Upper lobe of left lung (tissue), 6 donors: ENCODE measurements around the gene XXYLT1. TPM values are rescaled to one million over a fixed set of nuclear protein-coding genes. Genes with fewer than 3 reads are reported as not detected.
A peak's percentile ranks its signal among the peaks of the same experiment; 100 is the strongest.

Source experiments
- ATAC-seq, 2 donors: fragments of 200-7000 bp; cut with Tn5 transposase; one replicate each; pipeline ENCODE4 v1.9.1; 2022; ENCODE audit warnings: mild to moderate bottlenecking in 2 of 2, moderate library complexity in 2 of 2; ENCODE audit not compliant: low FRiP score in 2 of 2
- DNase-seq, 2 donors: peaks; one replicate each; pipeline ENCODE4 v3.0.0-alpha.2; 2019 to 2020
- H3K27ac ChIP-seq, 4 donors: fragments of 200-600 bp; sonication (generic); one replicate each; pipeline ENCODE4 v1.5.1; 2016 to 2019
- H3K27me3 ChIP-seq, 4 donors: fragments of 200-600 bp; sonication (generic); one replicate each; pipeline ENCODE4 v1.5.1; 2017 to 2019
- H3K36me3 ChIP-seq, 4 donors: fragments of 200-600 bp; sonication (generic); one replicate each; pipeline ENCODE4 v1.5.1; 2016 to 2019
- H3K4me1 ChIP-seq, 4 donors: fragments of 200-600 bp; sonication (generic); one replicate each; pipeline ENCODE4 v1.5.1; 2018 to 2019
- H3K4me3 ChIP-seq, 4 donors: fragments of 200-600 bp; sonication (generic); one replicate each; pipeline ENCODE4 v1.5.1; 2017 to 2019; ENCODE audit warnings: mild to moderate bottlenecking in 2 of 4, moderate library complexity in 1 of 4
- H3K9me3 ChIP-seq, 4 donors: fragments of 200-600 bp; sonication (generic); one replicate each; pipeline ENCODE4 v1.5.1; 2018 to 2019
- EP300 ChIP-seq, 4 donors: sonication (generic); formaldehyde crosslinking; IDR thresholded peaks; one replicate each; pipeline ENCODE4 v1.5.1; 2017; ENCODE audit warnings: antibody characterized with exemption in 4 of 4, control low read depth in 2 of 4
- POLR2A ChIP-seq, 4 donors: fragments of 450-650 bp; IDR thresholded peaks; one replicate each; pipeline ENCODE4 v1.5.1; 2016 to 2017; ENCODE audit warnings: antibody characterized with exemption in 4 of 4, mild to moderate bottlenecking in 2 of 4
- POLR2AphosphoS5 ChIP-seq, 2 donors: sonication (generic); formaldehyde crosslinking; IDR thresholded peaks; one replicate each; pipeline ENCODE4 v1.5.1; 2017; ENCODE audit warnings: antibody characterized with exemption in 2 of 2
- WGBS, 2 donors: methylation state at CpG; one replicate each; pipeline ENCODE4 v1.1.5; 2017 to 2018; 5-methylcytosine and 5-hydroxymethylcytosine counted together
- total RNA-seq, 6 donors: library from RNA; depleted of rRNA in 4 of 6; stranded (reverse); fragments of >200 nt in 4 of 6; gene quantifications; one replicate each; pipeline versions ENCODE4 v1.1.0 to v1.2.1, GENCODE V29; 2016 to 2021
- TF ChIP-seq, protein P1 (sequence below), 6 experiments: fragments of 450-650 bp in 4 of 6; fragments of 200-600 bp in 2 of 6; sonication (generic) in 2 of 6; IDR thresholded peaks; one replicate each; pipeline ENCODE4 v1.5.1; 2016 to 2019; ENCODE audit warnings: antibody characterized with exemption in 6 of 6
- donor health status: DM: no; HTN: no; CAD: no; lungs with moderate emphysema.
- donor health status: DM: no; HTN: yes; CAD: no; lungs with severe emphysema.

The XXYLT1 gene
- total RNA-seq, 6 donors from 2014 or later = 6.3 to 9.6 (median 8.6) TPM

DNA sequence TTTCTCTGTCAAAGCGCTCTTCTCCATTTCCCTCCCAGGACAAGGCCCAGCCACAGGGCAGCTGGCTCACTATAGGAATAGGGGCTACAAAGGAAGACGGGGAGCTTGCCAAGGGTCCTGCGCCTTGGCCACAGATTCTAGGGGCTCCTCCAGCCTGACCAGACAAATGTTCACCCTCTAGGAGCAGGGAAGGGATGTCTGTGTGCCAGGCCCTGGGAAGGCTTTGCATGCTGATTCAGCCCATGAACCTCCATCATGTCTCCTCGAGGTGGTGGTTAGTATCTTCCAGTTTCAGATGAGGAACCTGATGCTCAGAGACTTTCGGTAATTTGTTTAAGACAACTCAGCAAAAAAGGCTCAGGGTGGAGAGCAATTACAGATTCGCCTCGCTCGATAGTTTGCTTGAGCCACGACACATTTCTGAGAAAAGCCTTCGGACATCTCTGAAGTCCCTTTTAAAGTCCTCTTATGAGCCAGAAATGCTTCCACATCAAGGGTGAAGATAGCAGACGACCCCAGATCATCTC, 110.0 kb downstream of the XXYLT1 start:
- TF ChIP-seq, protein P1, sequence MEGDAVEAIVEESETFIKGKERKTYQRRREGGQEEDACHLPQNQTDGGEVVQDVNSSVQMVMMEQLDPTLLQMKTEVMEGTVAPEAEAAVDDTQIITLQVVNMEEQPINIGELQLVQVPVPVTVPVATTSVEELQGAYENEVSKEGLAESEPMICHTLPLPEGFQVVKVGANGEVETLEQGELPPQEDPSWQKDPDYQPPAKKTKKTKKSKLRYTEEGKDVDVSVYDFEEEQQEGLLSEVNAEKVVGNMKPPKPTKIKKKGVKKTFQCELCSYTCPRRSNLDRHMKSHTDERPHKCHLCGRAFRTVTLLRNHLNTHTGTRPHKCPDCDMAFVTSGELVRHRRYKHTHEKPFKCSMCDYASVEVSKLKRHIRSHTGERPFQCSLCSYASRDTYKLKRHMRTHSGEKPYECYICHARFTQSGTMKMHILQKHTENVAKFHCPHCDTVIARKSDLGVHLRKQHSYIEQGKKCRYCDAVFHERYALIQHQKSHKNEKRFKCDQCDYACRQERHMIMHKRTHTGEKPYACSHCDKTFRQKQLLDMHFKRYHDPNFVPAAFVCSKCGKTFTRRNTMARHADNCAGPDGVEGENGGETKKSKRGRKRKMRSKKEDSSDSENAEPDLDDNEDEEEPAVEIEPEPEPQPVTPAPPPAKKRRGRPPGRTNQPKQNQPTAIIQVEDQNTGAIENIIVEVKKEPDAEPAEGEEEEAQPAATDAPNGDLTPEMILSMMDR (IDR thresholded peaks at IDR 0.05) = no peak
- TF ChIP-seq POLR2A (IDR thresholded peaks at IDR 0.05) = no peak
- TF ChIP-seq POLR2AphosphoS5 (IDR thresholded peaks at IDR 0.05) = no peak
- no peak for TF ChIP-seq EP300 (IDR thresholded peaks at IDR 0.05)
- Histone ChIP-seq H3K4me1 (peaks cover 32 to 43% (median 35%) of the 10 kb centered on the region in 4 donors), H3K36me3 (no peaks in the 10 kb centered on the region), H3K9me3 (no peaks in the 10 kb centered on the region), H3K4me3 (no peak overlapping the region), H3K27ac (peak overlapping the region; percentile 62 to 88 (median 70)), H3K27me3 (no peaks in the 10 kb centered on the region)
- DNase-seq (no peak), ATAC-seq (peak in 1 of 2 donors; percentile 13)
- WGBS, 2 donors = 86 to 87% methylated on average over 11 of the region's 11 CpGs

- H3K9me3 ChIP-seq = no peaks in the 10 kb centered on the region
- WGBS, 2 donors = 48 to 63% methylated on average over 1 to 13 of the region's 14 CpGs
- H3K27ac ChIP-seq = peak overlapping the region; percentile 62 to 88 (median 70)
- H3K4me1 ChIP-seq = peaks cover 38 to 49% (median 41%) of the 10 kb centered on the region in 4 donors
- H3K36me3 ChIP-seq = no peaks in the 10 kb centered on the region
- H3K27me3 ChIP-seq = no peaks in the 10 kb centered on the region
- peak in 1 of 2 donors; percentile 49 for DNase-seq
- peak; percentile 45 to 49 for ATAC-seq
- TF ChIP-seq POLR2A (IDR thresholded peaks at IDR 0.05) (no peak), POLR2AphosphoS5 (IDR thresholded peaks at IDR 0.05) (peak; percentile 30 to 66), EP300 (IDR thresholded peaks at IDR 0.05) (peak in 1 of 4 donors; percentile 61)
- TF ChIP-seq, protein P1 (IDR thresholded peaks at IDR 0.05) = no peak
- no peak overlapping the region for H3K4me3 ChIP-seq
Observed at GRCh38 chr3:195160257-195160898, 110.6 kb downstream of the XXYLT1 start.

DNA sequence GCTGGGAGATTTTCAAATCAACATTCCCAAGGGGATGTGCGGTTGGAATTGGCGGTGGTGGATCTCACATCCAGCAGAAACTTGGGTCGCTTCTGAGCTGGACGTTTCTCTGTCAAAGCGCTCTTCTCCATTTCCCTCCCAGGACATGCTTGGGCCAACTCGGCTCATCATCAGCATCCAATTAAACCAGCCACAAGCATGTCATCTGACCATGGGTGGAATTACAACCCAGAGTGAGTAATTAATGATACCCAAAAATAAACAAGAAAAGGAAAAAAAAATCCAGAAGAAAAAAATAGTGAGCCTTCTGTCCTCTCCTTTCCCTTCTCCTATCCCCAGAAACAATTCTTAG, 111.2 kb downstream of the XXYLT1 start:
- Histone ChIP-seq H3K27me3 (no peaks in the 10 kb centered on the region), H3K4me1 (peaks cover 44 to 54% (median 45%) of the 10 kb centered on the region in 4 donors), H3K9me3 (no peaks in the 10 kb centered on the region), H3K36me3 (no peaks in the 10 kb centered on the region), H3K27ac (peak overlapping the region; percentile 62 to 88 (median 70)), H3K4me3 (no peak overlapping the region)
- no peak for DNase-seq
- ATAC-seq = no peak
- no peak for TF ChIP-seq POLR2AphosphoS5 (IDR thresholded peaks at IDR 0.05)
- no peak for TF ChIP-seq POLR2A (IDR thresholded peaks at IDR 0.05)
- TF ChIP-seq, protein P1 (IDR thresholded peaks at IDR 0.05) = no peak
- no peak for TF ChIP-seq EP300 (IDR thresholded peaks at IDR 0.05)
- 64 to 85% methylated on average over 6 of the region's 6 CpGs for WGBS, 2 donors

DNA sequence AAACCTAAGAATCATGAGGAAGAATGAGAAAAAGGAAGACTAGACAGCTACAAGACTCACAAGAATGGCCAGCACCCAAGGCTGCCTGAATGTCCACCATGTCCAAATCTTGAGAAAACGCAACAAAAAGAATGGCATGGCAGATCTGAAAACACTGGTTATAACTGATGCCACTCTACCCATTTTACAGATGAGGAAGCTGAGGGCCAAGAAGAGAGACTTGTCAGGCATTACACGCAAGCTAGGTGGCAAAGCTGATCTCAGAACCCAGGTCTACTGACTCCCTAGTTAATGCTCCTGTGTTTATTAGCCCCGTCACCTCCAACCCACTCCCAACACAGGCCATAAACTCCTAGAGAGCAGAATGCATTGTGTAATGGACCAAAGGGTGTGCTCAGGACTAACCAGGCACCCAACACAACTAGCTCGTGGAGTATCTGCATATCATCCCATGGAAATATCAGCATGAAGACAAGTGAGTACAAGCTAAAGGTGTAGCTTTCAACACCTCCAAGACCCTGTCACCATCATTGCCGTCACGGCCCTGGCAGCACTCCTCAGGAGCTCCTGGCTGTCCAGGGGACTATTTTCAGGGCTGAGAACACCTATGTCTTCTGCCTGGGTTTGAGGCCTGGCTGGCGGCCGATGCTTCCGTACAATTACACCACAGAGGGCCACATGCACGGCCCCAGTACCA, 111.7 kb downstream of the XXYLT1 start:
- Histone ChIP-seq H3K4me3 (no peak overlapping the region), H3K9me3 (no peaks in the 10 kb centered on the region), H3K27ac (peak overlapping the region in 3 of 4 donors; percentile 62 to 88 (median 77)), H3K27me3 (no peaks in the 10 kb centered on the region), H3K4me1 (peaks cover 49 to 60% (median 51%) of the 10 kb centered on the region in 4 donors), H3K36me3 (no peaks in the 10 kb centered on the region)
- 81 to 93% methylated on average over 10 of the region's 10 CpGs for WGBS, 2 donors
- TF ChIP-seq EP300 (IDR thresholded peaks at IDR 0.05) (no peak), POLR2AphosphoS5 (IDR thresholded peaks at IDR 0.05) (no peak), POLR2A (IDR thresholded peaks at IDR 0.05) (no peak)
- TF ChIP-seq, protein P1 (IDR thresholded peaks at IDR 0.05) = no peak
- ATAC-seq (no peak), DNase-seq (no peak)
